HG03460 (cell line): ENCODE measurements around the gene POU6F2.

ENCODE experiments used
- ATAC-seq: cut with Tn5 transposase; IDR thresholded peaks from one replicate; pipeline ENCODE4 v1.9.1; 2021; ENCODE audit not compliant: unreplicated experiment

POU6F2 gene

DNA sequence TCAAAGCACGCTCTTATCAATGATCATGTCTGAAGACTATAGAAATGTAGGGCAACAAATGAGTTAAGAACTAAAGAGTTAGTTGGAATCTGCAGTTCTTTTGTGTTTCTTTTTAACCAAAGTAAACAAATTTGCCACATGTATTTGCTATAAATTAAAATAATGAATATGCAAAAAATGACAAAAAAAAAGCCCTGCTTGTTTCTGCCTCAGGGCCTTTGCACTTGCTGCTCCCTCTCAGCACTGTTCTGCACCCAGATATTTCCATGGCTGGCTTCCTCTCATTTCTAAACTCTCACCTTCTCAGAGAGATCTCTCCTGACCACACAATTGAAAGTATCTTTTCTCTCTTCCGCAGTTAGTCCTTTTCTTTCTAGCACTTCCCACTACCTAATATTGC lies 406.7 kb downstream of the POU6F2 start:
- no peak for ATAC-seq

DNA sequence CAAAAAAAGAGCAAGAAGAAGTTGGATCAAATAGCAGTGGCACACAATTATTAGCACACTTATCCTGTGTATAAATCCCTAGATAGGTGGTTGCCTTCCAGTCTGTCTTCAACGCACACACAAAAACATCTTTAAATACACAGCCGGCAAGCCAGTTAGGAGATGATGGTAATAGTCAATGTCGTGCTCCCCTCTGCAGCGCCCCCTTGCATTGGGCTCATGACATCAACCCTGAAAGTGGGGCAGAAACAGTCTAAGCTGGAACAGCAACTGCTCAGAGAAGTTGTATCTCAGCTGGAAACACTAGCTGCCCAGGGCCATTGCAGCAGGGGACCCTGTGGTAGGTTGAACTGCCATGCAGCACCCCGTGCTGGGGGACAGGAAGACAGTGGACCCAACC lies 409.0 kb downstream of the POU6F2 start:
- ATAC-seq: no peak

DNA sequence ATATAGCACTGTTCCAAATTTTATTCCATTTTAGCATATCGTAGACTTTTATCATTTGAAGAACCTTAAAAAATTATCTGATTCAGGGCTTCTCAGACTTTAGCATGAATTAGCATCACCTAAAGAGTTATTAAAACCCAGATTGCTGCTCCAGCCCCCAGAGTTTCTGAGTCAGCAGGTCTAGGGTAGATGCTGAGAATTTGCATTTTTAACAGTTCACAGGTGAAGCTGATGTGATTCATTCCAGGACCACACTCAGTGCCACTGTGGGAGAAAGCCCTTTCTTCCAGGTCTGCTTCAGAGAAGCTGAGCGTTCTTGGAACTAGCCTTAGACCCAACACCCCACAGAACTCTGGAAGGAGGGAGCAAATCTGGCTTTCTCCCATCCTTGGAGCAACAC lies 414.4 kb downstream of the POU6F2 start:
- no peak for ATAC-seq

DNA sequence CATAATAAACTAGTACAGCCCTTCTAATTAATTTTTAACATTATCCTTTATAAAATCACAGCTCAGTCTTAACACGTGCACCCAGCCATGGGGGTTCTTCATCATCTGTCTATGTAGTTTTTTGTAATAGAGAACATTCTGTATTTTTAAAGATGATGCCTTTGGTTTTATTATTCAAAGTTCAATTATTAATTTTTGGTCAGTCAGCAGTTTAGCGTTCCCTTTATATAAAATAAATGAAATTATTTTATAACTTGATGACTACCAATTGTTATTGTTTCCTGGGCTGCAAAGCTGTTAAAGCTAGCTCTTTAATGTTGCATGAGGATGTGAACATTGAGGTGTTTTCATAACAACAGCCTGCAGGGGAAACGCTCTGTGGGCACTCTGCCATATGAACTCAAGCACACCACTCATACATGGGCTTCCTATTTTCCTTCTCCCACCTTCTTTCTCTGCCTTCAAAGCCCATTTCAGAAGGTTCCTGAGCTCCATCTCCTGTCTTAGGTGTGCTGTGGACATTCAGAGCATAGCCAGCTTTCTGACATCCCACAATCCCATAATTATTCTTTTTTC lies 416.5 kb downstream of the POU6F2 start:
- no peak for ATAC-seq

DNA sequence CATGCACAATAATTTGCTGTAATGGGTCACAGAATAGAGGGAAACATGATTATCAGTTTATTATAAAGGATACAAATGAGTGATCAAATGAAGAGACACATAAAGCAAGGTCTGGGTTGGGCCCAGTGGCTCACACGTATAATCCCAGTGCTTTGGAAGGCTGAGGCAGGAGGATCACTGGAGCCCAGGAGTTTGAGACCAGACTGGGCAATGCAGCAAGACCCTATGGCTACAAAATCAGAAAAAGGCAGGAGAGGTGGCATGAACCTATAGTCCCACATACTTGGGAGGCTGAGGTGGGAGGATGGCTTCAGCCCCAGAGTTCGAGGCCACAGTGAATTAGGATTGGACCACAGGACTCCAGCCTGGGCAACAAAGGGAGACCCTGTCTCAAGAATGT lies 421.7 kb downstream of the POU6F2 start:
- ATAC-seq: no peak

DNA sequence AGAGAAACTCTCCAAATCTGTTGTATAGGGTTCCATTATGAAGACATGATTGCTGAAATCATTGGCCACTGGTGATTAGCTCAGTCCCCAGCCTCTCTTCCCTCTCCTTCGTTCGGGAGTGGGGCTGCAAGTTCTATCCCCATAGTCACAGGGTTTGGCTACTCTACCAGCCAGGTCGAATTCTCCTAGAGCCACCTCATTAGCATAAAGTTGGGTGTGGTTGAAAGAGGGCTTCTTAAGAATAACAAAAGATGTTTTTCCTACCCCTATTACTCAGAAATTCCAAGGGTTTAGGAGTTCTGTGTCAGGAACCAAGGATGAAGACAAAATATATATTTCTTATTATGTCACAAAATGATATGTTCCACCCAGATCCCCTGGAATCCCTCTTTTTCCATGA lies 422.3 kb downstream of the POU6F2 start:
- ATAC-seq: no peak

DNA sequence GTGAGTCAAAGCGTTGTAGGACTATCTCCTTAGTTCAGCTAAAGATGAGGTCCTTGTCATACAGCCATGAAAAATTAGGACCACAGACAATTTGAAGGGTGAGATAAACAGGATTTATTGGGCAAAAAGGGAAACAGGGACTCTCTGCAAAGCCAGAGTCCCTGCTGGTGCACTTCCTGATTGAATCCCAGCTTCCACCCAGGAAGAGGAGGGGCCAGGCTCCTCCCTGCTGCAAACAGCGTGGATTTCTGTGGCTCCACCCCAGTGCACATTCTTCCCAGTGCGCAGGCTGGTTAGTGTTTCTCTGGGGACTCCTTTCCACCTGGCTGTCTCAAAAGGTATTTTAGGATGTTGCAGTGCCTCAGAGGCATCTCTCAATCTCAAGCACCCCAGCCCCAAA lies 423.1 kb downstream of the POU6F2 start:
- ATAC-seq: no peak

DNA sequence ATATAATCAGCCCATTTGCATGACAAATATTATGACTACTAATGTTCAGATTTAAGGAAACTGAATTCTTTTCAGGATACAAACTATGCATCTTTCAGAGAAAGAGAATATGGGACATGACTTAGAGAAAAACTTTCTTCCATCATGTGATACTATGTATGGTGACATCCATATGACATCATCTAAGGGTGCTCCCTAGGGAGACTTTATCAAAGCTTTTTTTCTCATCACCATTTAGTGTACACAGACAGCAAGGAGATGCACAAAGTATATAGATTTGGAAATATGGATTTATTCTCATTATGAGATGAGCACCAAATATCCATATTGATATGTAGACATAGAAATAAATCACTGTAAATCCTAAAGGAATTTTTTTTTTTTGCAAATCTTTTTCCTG lies 424.3 kb downstream of the POU6F2 start:
- no peak for ATAC-seq

DNA sequence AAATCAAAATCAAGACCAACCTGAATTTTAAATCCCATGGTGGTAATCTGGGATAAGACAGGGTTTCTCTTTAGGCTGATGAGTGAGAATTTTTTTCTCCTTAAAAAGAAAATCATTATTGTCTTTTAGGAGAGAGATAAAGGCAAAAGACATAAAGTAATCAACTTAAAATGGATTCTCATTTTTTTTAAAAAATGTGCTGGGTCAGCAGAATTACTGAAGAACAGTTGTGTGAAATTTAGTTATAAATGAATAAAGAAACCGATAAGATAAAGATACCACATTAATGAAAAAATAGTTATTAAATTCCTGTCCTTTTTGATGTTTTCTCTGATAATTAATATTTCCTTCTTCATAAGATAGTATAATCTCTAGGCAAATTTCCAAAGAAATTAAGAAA lies 427.2 kb downstream of the POU6F2 start:
- ATAC-seq: no peak

DNA sequence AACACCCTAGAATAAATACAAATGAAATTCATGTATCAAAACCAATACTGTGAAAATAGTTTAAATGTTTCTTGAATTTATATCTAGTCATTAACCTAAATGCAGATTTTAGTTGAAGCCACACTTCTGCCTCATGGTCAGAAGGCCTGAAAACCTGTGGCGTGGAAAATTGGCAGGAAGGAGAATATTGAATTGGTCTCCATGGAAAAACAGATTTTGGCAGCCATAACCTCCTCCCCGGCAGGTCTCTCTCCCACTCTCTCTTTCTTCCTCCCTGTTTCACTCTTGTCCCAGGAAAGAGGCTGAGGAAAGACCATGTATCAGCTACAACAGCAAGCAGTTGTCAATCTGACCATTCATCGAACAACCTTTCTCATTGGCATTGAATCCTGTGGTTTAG lies 427.9 kb downstream of the POU6F2 start:
- ATAC-seq: no peak

DNA sequence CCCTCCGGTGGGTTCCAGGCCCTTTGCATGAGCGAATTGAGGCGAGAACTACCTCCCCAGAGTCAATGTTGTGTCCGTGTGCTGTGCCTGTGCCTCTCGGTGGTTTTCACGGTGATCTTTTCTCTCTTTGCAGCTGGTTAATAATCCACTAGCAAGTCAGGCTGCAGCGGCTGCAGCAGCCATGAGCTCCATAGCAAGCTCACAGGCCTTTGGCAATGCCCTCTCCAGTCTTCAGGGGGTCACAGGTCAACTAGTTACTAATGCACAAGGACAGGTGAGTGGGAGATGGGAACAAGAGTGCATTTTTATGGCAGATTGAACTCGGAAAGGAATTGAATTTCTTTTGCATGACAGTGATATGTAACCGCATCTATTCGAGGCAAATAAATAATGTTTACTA lies 428.8 kb downstream of the POU6F2 start:
- no peak for ATAC-seq

DNA sequence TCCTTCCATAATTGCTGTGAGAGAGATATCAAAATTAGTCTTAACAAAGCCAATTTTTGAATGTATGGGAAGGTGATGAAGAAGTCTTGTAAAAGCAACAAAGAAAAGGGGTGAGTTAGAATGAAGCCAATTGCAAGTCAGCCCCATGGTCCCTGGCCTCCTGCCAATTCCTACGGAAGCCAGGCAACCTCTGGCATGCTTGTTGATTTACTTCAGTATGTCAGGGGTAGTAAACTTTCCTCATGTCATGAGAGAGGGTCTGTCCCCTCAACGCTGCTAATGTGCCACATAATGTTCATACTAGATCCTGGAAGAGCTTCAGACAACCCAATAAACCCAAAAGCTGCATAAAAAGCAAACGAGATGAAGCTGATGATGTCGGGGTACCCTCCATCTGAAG lies 429.4 kb downstream of the POU6F2 start:
- no peak for ATAC-seq

DNA sequence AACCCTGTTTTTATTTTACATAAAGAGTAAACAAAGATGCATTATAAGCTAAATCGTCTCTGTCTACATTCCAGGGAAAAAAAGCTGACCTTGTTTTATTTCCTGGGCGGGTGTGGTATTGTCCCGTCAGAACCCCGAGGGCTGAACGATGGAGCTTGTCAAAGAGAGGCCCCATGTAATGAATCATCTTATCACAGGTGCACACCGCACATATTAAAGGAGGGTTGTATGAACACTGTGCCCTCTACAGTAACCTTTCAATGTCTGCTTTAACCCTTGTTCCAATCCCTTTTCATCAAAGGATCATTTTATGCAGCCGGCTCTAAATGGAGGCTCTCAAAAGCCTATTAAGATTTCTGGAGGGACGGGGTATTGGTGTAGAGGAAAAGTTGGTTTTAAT lies 430.0 kb downstream of the POU6F2 start:
- ATAC-seq: no peak

DNA sequence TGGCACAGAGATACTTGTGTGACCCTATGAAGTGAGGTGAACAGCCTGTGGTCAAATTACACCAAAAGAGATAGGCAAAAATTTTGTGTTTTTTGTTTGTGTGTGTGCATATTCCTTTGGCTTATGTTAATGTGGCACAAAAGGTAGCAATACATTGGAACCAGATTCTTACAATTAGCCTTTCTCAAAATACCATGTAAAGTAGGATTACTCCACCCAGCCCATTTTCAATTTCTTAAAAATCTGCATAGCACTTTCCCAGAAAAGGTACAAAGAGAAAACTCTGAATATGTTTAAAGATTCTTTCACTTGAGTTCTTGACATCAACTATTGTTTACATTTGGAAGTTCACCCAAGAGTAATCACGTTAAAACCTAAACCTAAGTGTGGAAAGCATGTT lies 431.2 kb downstream of the POU6F2 start:
- no peak for ATAC-seq

DNA sequence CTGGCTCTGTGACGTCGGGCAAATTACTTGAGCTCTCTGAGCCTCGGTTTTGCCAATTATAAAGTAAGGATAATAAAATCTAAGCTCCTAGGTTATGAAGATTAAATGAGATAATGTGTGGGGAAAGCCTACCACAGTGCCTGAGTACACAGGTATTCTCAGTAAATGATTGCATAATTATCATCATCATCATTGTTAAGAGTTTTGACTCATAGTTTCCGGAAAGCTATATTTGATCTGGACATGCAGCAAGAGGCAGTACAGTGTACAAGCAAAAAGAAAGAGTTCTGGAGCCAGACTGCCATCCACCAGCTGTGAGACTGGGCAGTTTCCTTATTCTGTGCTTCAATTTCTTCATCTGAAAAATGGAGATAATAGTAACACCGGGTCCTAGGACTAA lies 432.9 kb downstream of the POU6F2 start:
- ATAC-seq: no peak

DNA sequence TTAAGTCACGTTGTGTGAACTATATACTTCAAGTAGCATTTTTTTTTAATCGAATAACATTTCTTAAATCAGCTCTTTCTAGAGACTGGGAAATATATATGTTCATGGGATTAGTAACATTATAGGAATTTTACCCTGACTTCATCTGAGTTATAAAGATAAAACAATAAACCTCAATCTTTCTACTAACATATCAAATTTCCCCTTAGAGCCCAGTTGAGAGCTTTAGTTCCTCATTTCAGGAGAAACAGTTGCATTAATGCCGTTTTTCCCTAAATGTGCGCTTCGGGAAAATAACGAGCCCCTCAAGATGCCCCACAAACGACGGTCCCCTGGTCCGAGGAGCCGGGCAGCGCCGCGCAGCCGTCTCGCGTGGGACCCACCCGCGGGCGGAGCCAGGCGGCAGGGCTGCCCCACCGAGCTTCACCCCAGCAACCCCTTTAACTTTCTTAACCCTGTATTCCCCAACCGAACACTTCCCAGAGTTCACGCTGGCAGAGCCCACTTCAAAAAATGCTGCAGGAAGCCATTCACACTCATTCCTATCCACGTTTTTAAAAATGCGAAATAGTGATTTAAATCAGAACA lies 436.0 kb downstream of the POU6F2 start:
- peak; percentile 18 for ATAC-seq

DNA sequence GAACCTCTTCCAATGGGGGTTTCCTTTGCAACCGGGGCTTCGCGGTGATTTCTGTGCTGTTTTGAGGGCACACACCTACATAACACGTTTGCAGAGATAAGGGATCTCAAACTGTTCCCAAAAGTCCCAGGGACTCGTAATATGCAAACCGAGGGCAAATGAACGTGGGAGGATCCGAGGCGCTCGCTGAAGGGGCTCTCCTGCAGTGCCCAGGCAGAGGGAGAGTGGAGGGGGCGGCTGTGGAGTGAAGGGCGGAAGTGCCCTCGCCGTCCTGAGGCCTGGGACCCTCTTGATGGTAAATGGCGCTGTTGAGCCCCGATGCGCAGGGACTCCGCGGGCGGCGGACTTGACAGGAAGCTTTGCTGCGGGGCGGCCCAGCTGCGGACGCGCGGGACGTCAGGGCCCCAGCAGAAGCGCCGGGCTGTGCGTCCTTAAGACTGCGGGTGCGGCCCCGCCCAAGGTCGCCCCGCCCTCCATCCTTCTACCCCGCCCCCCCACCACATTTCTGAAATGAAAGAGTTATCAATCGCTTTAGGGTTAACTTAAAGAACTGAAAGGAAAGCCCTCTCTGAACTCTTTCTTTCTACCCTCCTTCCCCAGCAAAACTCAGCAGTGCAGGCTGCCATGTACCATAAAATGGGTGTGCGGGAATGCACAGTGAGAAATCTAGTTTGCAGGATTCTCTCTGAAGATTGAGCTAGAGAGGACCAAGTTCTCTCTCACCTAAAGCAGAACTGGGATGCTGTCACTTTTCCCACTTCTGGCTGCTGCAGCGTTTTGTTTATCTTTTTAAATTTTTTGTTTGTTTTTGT lies 436.7 kb downstream of the POU6F2 start:
- ATAC-seq: peak; percentile 90

DNA sequence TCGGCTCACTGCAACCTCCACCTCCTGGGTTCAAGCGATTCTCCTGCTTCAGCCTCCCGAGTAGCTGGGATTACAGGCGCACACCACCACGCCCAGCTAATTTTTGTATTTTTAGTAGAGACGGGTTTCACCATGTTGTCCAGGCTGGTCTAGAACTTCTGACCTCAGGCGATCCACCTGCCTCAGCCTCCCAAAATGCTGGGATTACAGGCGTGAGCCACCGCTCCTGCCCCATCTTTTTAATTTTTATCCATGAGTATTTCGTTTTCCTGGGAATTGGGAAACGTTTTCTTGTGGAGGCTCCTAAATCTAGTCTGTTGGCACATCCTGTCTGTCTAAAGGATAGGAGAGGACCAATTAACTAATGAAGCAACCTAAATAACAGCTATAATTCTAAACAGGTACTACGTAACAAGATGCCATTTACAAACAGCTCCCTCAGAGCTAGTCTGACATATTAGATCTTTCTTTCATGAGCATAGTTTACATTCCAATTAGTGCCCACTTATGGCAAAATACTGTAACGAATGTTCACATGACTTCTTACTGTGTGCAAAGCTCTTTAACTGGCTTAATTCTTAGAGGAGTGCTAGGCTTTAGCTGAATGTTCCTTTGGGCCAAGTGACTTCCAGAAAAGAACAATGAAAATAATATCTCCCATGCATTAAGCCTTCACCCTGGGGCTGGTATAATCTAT lies 437.5 kb downstream of the POU6F2 start:
- ATAC-seq: no peak

DNA sequence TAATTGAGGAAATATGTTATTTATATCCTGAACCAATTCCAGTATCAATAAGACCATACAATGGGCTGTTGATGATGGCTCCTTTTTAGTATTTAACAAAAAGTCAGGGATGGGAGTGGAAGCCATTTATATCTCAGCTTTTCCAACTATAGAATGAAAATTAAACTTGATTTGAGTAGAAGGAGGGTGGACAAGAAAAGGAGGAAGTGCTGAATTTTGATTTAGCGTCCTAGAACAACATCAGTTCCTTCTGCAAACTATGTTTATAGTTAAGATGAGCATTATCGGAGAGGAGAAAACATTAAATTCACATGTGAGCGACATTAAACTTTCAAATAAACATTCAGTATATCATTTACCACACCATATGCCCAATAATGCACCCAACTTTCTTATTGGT lies 439.2 kb downstream of the POU6F2 start:
- no peak for ATAC-seq

DNA sequence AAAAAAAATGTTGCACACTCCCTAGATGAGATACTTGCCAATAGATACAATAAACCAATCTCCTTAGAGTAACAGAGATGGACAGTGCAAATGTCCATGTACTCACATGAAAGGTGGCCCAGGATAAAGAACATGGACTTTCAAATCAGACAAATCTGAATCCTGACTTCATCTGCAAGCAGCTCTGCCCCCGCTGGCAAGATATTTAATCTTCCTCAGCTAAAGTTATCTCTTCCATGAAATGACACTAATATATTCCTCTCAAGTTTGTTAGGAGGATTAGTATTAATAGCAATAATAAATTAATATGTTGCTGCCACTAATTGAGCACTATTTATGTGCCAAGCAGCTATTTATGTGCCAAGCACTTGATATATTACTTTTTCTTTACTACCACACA lies 439.9 kb downstream of the POU6F2 start:
- ATAC-seq: no peak

DNA sequence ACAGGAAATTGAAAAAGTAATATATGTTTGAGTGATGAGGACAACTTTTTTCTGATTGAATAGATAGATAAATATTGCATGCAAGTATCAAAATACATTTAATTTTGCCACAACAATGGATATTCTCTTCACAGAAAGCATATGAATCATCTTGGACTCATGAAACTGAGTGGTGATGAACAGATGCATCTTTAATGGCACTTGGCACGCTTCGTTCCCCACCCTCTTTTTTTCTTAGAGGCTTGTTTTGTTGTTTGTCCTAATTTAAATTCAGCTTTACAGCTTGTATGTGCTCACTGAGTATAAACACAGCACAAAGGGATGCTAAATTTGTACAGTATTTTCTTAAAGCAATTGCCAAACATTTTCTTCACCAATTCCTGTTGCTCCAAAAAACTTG lies 443.5 kb downstream of the POU6F2 start:
- no peak for ATAC-seq

DNA sequence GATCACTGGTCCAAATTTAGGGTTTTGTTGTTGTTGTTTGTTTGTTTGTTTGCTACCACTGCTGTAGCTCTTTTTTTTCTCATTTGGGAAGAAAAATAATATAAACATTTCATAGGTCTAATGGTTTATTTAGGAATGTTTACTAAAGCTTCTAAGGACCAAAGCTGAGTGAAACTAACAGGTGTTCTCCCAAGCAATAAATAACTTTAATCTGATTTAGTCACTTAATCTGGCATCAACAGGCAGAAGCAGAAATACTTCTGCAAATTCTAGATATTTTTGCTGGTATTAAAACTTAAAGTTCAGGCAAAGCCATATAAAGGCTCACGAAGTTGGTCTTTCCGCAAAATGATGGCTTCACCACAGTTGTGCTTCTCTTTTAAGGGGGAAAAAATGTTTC lies 444.0 kb downstream of the POU6F2 start:
- no peak for ATAC-seq
